ENCODE measurements around the gene NPBWR2.

Gene NPBWR2, protein sequence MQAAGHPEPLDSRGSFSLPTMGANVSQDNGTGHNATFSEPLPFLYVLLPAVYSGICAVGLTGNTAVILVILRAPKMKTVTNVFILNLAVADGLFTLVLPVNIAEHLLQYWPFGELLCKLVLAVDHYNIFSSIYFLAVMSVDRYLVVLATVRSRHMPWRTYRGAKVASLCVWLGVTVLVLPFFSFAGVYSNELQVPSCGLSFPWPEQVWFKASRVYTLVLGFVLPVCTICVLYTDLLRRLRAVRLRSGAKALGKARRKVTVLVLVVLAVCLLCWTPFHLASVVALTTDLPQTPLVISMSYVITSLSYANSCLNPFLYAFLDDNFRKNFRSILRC

GRCh38 chr20:64106981-64107735 lies at the start of gene NPBWR2:
NPBWR2 (minus strand) TSS chr20:64107565; CDS start chr20:64106831, 734 bp downstream.
- FAIRE-seq: no peak

- no peak for FAIRE-seq
These were observed 48.9 kb upstream of the NPBWR2 start for GRCh38 chr20:64156136-64156885.

DNA sequence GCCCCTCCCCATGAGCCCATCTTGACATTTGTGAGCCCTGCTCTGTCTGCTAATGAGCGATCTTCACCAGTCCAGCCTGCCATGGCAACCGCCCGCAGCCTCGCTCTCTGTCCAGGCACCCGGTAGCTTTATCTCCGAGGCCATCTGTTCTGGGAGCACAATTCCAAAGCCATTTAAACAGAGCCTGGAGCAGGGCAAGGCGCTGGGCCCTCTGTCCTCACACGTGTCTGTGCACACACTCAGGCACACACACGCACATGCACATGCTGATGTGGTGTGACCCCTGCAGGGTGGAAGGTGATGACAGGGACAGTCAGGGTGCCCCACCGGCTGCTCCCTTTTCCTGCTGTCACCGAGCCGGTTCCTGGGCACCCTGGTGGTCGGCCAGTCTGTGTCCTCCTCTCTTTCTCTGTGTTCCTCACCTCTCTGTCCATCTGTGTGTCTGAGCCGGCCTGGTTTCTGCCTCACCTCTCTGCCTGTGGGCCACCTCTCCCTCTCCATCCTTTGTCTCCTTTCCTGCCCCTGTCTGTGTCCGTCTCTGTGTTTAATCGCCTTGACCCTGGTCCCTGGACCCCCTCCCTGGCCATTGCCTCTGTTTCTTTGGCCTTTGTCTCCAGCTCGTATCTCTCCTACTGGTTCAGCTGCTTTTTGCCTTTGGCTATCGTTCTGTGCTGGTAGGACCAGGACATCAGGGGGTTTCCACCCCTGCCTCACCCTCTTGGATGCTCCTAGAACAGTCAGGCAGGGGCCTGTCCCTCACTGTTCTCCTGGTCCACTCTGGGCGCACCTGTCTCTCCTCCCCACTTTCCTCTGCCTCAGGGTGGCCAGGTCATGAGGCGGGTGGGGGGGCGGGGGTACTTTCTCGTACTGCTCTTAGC lies 48.1 kb upstream of the NPBWR2 start:
- no peak for FAIRE-seq

- no peak for FAIRE-seq
These were observed 47.4 kb upstream of the NPBWR2 start for GRCh38 chr20:64154590-64155257.

- no peak for FAIRE-seq
These were observed 46.7 kb upstream of the NPBWR2 start for GRCh38 chr20:64153861-64154589.

GRCh38 chr20:64153410-64153809 lies 46.0 kb upstream of the NPBWR2 start:
- no peak for FAIRE-seq

DNA sequence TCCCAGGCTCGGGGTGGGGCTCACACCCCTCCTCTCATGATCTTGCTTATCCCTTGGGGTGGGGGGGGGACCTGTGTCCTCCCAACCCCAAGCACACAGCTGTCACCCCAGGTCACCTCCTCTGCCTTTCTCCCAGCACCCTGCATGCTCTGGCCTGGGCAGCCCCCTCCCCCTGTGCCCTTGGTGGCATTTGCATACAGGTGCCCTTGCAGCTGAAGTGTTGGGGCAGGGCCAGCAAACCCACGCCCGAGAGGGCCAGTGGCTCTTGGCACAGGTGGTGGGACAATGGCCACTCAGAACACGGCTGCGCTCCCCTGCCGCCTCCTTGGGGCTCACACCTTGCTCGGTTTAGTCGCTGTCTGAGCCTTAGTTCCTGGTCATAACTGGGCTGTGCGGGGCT lies 45.5 kb upstream of the NPBWR2 start:
- no peak for FAIRE-seq

- FAIRE-seq: no peak
These were observed 44.5 kb upstream of the NPBWR2 start for GRCh38 chr20:64151633-64152530.

DNA sequence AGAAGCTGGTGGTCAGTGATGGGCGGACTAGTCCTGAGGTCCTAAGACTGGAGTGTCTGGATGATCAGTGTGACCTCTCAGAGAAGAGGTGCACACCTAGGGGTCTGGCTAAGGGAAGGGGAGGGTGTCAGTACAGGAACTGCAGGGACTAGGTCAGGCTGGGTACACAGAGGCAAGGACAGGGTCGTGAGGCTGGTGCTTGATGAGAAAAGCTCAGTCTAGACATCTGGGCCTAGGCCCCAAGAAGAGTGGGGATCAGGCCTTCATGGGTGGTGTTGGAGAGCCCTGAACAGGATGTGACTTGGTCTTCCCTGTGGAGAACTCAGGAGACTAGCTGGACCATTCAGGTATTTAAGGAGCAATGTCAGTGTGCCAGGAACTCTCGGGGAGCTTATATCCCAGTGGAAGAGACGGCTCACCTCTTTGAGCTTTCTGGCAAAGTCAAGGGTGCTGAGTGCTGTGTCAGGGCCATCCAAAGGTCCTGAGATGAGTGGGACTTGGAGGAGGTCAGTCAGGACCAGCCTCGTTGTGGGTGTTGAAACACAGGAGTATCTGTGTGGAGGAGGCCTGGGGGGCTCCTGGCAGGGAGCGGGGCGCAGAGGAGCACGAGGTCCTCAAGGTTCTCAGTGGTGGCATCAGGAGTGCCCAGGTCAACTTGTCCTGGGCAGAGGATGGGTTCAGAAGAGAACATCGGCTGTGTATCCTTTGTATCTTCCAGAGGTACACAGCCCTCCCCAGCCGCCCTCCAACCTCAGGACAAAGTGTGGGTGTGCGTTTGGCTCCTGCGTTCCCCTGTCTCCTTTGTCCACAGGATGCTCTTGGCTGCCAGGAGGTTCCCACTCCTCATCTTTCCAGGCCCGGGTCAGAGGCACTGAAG lies 43.6 kb upstream of the NPBWR2 start:
- FAIRE-seq: no peak

DNA sequence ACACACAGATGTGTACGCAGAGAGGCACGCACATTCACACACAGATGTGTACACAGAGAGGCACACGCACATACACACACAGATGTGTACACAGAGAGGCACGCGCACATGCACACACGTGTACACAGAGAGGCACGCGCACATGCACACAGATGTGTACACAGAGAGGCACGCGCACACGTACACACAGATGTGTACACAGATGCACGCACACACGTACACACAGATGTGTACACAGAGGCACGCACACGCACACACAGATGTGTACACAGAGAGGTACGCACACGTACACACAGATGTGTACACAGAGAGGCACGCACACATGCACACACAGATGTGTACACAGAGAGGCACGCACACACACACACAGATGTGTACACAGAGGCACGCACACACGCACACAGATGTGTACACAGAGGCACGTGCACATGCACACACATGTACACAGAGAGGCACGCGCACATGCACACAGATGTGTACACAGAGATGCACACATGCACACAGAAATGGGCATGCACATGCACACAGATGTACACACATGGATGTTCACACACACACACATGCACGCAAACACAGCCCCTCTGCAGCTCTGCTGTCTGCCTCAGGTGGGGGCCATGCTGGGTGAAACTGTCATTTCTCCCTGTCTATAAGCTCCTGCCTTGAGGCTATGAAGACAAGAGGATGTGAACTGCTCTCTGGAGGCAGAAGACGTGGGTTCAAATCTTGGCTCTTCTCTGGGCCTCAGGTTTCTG lies 42.6 kb upstream of the NPBWR2 start:
- FAIRE-seq: no peak

DNA sequence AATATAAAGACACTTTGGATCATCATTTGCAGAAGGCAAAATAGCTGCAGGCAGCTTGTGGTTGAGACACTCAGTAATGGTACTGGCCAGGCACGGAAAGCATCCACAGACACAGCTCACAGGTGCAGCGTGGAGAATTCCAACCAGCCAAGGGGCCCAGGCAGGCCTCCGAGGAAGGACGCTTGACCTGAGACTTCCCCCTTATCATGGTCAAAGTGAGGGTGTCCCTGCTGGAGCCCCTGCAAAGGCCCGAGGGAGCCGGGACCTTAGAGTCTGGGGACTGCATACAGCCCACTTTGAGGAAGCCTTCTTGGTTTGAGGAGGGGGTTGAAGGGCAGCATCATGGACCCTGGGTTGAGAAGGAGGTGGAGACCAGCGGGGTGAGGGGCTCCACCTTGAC lies 41.8 kb upstream of the NPBWR2 start:
- FAIRE-seq: no peak

DNA sequence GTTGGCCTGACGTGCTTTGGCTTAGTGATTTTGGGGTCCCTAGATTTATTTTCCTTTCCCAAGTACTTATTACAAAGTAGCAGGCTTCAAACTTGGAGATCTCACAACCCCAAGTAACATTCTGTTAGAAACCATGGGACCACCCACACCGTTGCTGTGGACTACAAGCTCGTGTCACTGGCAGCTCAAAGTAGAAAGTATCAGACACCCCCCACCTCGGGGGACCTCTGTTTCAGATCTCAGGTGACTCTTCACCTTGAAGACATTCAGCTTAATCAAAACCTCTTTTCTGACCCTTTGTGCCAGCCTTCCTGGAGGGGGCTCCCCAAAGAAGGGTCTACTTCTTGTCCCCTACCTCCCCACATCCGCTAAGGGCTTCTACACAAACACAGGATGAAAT lies 41.2 kb upstream of the NPBWR2 start:
- no peak for FAIRE-seq

DNA sequence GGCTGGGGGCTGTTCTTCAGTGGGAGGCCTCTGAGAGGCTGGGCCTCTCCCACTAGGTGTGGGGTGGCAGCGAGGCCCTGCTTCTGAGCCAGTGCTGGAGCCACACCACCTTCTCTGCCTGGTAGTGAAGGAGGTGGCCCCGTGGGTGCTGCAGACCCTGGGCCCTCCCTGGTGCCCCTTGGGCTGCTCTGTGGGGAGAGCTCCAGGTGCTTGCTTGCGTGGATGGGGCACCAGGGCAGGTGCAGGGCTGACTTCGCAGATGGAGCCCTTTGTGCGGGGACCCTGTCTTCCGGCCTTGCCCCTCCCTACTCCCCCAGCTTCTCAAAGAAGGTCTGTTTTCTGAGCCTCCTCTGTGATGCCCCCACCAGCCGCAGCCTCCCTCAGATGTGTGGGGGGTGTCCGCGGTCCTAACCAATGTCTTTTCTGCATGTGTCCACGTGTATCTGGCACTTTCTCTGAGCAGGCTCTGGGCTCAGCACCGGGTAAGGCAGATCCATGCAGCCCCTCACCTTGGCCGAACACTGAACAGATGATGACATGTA lies 39.6 kb upstream of the NPBWR2 start:
- no peak for FAIRE-seq

DNA sequence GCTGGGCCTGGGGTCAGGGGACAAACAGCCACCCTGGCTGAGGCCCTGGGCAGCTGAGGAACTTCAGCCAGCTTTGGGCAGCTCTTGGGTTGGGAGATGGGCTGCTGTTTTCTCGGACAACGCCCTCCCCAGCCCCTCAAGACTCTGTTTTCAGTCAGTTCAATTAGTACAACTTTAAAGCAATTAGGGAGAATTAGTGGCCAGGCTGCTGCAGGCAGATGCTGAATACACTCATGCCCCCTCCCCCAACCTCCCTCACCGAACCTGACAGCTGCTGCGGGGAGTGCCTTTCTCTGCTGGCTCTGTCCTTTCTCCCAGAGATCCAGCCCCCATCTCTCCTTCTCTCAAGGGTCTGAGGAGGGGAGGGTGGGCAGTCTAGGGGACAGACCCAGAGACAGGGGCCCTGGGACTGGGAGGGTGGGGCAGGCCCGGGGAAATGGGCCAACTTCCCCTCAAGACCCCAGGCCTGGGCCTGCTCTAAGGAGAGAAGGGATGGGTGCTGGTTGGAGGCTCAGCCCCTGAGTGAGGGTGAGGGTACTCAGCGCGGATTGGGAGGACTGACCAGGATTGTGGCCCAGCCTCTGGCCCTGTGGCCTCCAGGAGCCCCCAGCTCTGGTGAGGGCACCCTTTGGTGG lies 39.1 kb upstream of the NPBWR2 start:
- no peak for FAIRE-seq

DNA sequence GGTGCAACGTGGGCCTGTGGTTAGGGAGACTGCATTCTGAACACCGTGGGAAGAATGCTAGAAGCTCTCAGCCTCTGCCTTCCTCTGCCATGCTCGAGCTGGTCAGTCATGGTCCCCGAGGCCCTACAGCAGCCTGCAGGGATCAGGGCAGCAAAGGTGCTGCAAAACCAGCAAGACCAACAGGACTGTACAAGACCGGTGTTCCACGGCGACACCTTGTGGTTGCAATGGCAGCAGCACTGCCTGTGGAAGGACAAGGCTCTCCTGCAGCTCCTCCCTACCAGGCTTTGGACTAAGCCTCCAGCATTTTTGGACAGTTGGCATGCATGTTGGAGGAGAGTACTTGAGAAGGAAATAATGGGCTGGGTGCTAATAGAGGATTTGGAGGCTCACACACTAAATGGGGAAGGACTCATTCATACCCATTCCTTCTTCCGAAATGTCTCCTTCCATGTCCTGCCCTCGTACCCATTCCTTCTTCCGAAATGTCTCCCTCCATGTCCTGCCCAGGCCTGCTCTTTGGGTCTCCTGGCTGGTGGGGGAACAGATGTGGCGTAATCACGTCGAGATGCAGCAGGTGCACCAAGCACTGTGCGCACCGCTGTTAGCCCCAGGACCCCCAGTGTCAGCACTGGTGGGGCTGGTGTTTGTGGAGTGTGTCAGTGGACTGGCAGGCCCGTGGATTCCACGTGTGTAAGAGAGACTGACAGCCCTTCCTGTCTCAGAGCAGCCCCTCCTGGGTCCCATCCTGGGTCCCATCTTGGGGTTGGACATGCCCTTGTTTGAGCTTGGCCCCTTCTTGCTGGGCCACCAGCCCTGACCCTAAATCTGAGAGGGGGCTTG lies 38.3 kb upstream of the NPBWR2 start:
- no peak for FAIRE-seq

DNA sequence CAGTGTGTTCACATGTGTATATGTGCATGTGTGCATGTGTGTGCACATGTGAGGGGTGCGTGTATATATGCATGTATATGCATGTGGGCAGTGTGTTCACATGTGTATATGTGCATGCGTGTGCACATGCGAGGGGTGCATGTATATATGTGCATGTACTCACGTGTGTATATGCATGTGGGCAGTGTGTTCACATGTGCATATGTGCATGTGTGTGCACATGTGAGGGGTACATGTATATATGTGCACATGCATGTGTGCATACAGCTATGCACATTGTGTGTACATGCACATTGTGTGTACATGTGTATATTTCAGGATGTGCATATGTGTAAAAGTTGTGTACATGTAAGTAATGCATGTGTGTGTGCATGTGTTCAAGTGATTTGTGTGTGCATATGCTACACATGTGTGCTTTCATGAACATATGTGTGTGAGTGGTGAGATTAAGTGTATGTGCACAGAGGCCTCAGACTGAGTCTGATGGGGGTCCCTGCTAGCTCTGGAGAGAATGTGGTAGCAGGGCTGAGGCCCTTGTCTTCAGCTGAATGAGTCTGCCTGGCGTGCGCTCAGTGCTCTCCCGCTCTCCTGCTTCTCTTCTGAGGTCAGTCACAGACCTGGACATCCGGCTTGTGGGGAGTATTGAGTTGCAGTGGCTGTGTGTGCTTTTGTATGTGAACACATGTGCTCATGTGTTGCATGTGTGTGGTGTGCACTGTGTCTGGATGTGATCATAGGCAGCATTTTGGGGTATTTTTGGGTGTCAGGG lies 37.0 kb upstream of the NPBWR2 start:
- FAIRE-seq: no peak

All from endometrium (tissue), 2 donors.